ENCODE data around the gene BASP1. TPM values are rescaled to one million over a fixed set of nuclear protein-coding genes. Genes with fewer than 3 reads are reported as not detected.
"Not testable (repeated sequence)": the region's sequence is repeated elsewhere in the genome, so short reads cannot be mapped to it uniquely, and the experiment has no call there.

The BASP1 gene
- polyA plus RNA-seq, 1 of the 3 experiments (the other 2 are of a cell fraction) = 107 TPM

GRCh38 chr5:17305964-17306725, 88.7 kb downstream of the BASP1 start:
- POLR2A ChIA-PET = no interaction called here
- H3K9me2 ChIP-seq = no peaks in the 10 kb centered on the region
- H2AFZ ChIP-seq (ENCODE audit: low read depth) = no peak overlapping the region
- TF ChIP-seq FOXM1 (IDR thresholded peaks at IDR 0.05; ENCODE audit: low read depth) (no peak), GATA2 (CRISPR knock-in tag; IDR thresholded peaks at IDR 0.05) (no peak)
- H4K20me1 ChIP-seq (ENCODE audit: insufficient read depth) = no peaks in the 10 kb centered on the region
- H3K79me2 ChIP-seq (ENCODE audit: insufficient read depth) = no peaks in the 10 kb centered on the region
- no peak overlapping the region for H3K9ac ChIP-seq
- CTCF ChIA-PET = no interaction called here
- no peaks in the 10 kb centered on the region for H3K9me3 ChIP-seq
- H3K4me2 ChIP-seq = no peak overlapping the region
- 65% methylated on average over 10 of the region's 14 CpGs for WGBS (ENCODE audit: low lambda C conversion rate)
- H3K4me1 ChIP-seq (ENCODE audit: control insufficient read depth in 1 of 2, insufficient read depth in 2 of 2, low read depth in 1 of 2, low read length in 1 of 2) = no peaks in the 10 kb centered on the region; a peak in 1 of 4 replicates
- H3K4me3 ChIP-seq (ENCODE audit: low read depth in 2 of 2, low read length in 1 of 2) = no peak overlapping the region
- no peaks in the 10 kb centered on the region for H3F3A ChIP-seq (replicated peaks; ENCODE audit: insufficient read depth)
- H3K27ac ChIP-seq (ENCODE audit: low read depth in 2 of 2, low read length in 1 of 2) = no peak overlapping the region
- DNase-seq = no peak
- no peaks in the 10 kb centered on the region for H3K36me3 ChIP-seq (replicated peaks in 1 of 2; ENCODE audit: control insufficient read depth in 1 of 2, insufficient read depth in 2 of 2, low read length in 1 of 2)
- no peaks in the 10 kb centered on the region for H3K27me3 ChIP-seq (ENCODE audit: insufficient read depth)

- POLR2A ChIA-PET = no interaction called here
Measured at GRCh38 chr5:17306726-17307091, 89.3 kb downstream of the BASP1 start.

GRCh38 chr5:17307440-17307839, 90.0 kb downstream of the BASP1 start:
- H2AFZ ChIP-seq (ENCODE audit: low read depth); H3K9ac ChIP-seq; H3K9me3 ChIP-seq; H3K4me1 ChIP-seq (ENCODE audit: control insufficient read depth in 1 of 2, insufficient read depth in 2 of 2, low read depth in 1 of 2, low read length in 1 of 2); H3F3A ChIP-seq (replicated peaks; ENCODE audit: insufficient read depth); H3K36me3 ChIP-seq (replicated peaks in 1 of 2; ENCODE audit: control insufficient read depth in 1 of 2, insufficient read depth in 2 of 2, low read length in 1 of 2); CTCF ChIA-PET; H3K79me2 ChIP-seq (ENCODE audit: insufficient read depth); POLR2A ChIA-PET; DNase-seq; H3K9me2 ChIP-seq; H3K27me3 ChIP-seq (ENCODE audit: insufficient read depth); H3K4me3 ChIP-seq (ENCODE audit: low read depth in 2 of 2, low read length in 1 of 2); H4K20me1 ChIP-seq (ENCODE audit: insufficient read depth); H3K27ac ChIP-seq (ENCODE audit: low read depth in 2 of 2, low read length in 1 of 2); H3K4me2 ChIP-seq: not testable (repeated sequence)
- 67% methylated on average over 4 of the region's 4 CpGs for WGBS (ENCODE audit: low lambda C conversion rate)

More at GRCh38 chr5:17306726-17307091, 89.3 kb downstream of the BASP1 start:
- Histone ChIP-seq H3K27ac (ENCODE audit: low read depth in 2 of 2, low read length in 1 of 2) (no peak overlapping the region), H4K20me1 (ENCODE audit: insufficient read depth) (no peaks in the 10 kb centered on the region), H3K9me3 (no peaks in the 10 kb centered on the region), H3K27me3 (ENCODE audit: insufficient read depth) (no peaks in the 10 kb centered on the region), H3K9ac (no peak overlapping the region), H3K9me2 (no peaks in the 10 kb centered on the region), H3K4me1 (ENCODE audit: control insufficient read depth in 1 of 2, insufficient read depth in 2 of 2, low read depth in 1 of 2, low read length in 1 of 2) (no peaks in the 10 kb centered on the region; a peak in 1 of 4 replicates), H3K4me2 (no peak overlapping the region), H3F3A (replicated peaks; ENCODE audit: insufficient read depth) (no peaks in the 10 kb centered on the region), H3K4me3 (ENCODE audit: low read depth in 2 of 2, low read length in 1 of 2) (no peak overlapping the region), H3K79me2 (ENCODE audit: insufficient read depth) (no peaks in the 10 kb centered on the region), H2AFZ (ENCODE audit: low read depth) (no peak overlapping the region), H3K36me3 (replicated peaks in 1 of 2; ENCODE audit: control insufficient read depth in 1 of 2, insufficient read depth in 2 of 2, low read length in 1 of 2) (no peaks in the 10 kb centered on the region)
- TF ChIP-seq PBX3 (IDR thresholded peaks at IDR 0.05) (no peak), NFIC (IDR thresholded peaks at IDR 0.05; ENCODE audit: borderline replicate concordance) (no peak), RAD21 (IDR thresholded peaks at IDR 0.05; ENCODE audit: low read length) (no peak), ZBTB33 (IDR thresholded peaks at IDR 0.05; ENCODE audit: borderline replicate concordance, low read depth) (no peak), MAX (IDR thresholded peaks at IDR 0.05; ENCODE audit: low read depth) (no peak), SMC3 (IDR thresholded peaks at IDR 0.05; ENCODE audit: low read depth, low read length) (no peak), FOXM1 (IDR thresholded peaks at IDR 0.05; ENCODE audit: low read depth) (no peak), YY1 (IDR thresholded peaks at IDR 0.05; ENCODE audit: low read depth) (no peak)
- TF ChIP-seq, protein P1, sequence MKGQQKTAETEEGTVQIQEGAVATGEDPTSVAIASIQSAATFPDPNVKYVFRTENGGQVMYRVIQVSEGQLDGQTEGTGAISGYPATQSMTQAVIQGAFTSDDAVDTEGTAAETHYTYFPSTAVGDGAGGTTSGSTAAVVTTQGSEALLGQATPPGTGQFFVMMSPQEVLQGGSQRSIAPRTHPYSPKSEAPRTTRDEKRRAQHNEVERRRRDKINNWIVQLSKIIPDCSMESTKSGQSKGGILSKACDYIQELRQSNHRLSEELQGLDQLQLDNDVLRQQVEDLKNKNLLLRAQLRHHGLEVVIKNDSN (IDR thresholded peaks at IDR 0.05; ENCODE audit: borderline replicate concordance, low read depth) = no peak
- no peak for DNase-seq
- WGBS (ENCODE audit: low lambda C conversion rate) = 78% methylated on average over 14 of the region's 14 CpGs
- CTCF ChIA-PET = no interaction called here
